Frontal cortex (tissue), 4 donors: ENCODE data around the gene GMCL1. TPM values are rescaled to one million over a fixed set of nuclear protein-coding genes. Genes with fewer than 3 reads are reported as not detected.
"Not testable (repeated sequence)": the region's sequence is repeated elsewhere in the genome, so short reads cannot be mapped to it uniquely, and the experiment has no call there.

ENCODE experiments used
- DNase-seq, 2 donors: peaks; one replicate each; pipeline ENCODE4 v3.0.0; 2012; ENCODE audit warnings: low spot score in 2 of 2
- FAIRE-seq: peaks from 2 replicates; lab custom pipeline; 2012; peaks lifted over from hg19 to GRCh38; lab: Jason Lieb, UNC
- total RNA-seq: library from RNA; depleted of rRNA; stranded (reverse); fragments of >200 nt; gene quantifications from one replicate; pipeline ENCODE4 v1.2.3, GENCODE V29; 2014
- donor health status: control.
- donor health status: control.
- donor health status: control.

Gene GMCL1
- total RNA-seq, 1 donor from 2014 or later: 13.5 TPM

- FAIRE-seq (no peak), DNase-seq (no peak)
Observed at GRCh38 chr2:69805887-69806286, 23.6 kb upstream of the GMCL1 start.

DNA sequence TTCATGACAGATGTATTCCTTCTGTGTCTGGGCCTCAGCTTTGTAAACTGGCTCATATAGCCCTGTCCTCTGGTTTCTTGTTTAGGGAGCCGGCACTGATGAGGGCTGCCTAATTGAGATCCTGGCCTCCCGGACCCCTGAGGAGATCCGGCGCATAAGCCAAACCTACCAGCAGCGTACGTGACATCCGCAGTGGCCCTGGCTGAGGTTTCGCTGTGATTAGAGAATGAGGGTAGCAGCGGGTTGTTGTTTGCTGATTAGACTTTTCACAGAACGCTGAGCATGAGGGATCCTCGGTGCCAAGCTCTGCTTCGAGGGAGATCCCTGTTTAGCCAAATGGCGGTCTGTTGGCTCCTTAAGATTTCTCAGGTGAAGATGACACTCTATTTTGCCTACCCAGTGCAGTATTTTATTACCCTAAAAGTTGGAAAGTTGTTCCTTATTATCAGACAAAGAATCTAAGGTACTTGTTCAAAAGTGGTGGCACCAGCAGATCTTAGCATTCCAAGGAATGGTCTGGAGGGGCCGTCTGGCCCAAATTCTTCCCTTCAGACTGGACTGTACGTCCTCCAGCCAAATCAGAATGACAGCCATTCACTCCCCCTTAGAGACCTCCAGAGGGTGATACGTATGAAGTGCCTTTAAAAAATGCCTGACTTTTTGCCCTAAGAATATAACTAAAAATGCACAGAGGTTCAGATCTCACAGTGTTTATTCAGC, 21.5 kb upstream of the GMCL1 start:
- FAIRE-seq (no peak), DNase-seq (no peak)

DNA sequence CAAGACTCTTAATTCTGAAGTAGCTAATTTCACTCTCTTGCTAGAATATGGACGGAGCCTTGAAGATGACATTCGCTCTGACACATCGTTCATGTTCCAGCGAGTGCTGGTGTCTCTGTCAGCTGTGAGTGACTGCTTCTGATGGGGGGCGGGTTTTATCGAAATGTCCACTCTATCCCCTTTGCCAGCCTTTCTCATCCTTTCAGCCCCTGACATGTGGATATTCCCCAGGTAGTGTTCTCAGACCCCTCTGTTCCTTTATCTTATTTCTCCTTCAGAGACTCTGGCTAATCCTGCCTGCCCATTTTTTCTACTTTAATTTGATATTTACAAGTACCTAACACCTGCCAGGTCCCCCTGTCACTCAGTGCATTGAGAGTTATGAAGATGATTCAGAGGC, 18.9 kb upstream of the GMCL1 start:
- DNase-seq (no peak), FAIRE-seq (no peak)

GRCh38 chr2:69811018-69811417, 18.4 kb upstream of the GMCL1 start:
- FAIRE-seq: no peak
- DNase-seq: peak in 1 of 2 donors; percentile 16

DNA sequence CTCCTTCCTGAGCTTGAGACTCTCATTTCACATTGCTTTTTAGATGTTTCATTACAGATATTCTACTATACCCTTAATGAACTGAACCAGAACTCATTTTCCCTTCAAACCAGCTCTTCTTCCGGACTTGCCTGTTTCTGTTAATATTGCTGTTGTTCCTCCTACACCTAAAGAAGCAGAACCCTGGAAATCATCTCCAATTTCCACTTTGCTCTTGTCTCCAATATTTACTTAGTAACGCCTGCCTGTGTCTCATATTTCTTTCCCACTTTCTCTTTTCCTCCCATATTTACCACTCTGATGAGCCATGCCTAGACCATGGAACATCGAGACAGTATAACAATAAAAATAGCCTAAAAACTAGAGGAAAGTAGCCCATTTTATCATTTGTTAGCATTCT, 17.9 kb upstream of the GMCL1 start:
- FAIRE-seq (no peak), DNase-seq (no peak)

DNA sequence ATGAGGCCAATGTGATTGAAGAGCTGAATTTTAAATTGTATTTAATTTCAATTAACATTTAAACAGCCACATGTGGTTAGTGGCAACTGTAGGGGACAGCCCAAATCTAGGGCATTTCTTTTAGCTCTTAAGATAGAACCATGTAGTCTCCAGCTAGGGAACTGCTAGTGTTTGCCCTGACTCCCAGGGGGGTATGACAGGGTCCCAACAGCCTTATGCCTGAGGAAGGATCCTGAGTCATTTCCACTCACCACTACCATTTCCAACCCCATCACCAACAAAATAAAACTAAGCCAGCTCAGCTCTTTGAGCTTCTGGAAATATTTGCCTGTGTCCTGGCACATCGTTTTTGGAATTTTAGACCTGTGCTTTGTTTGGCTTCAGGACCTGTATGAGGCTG, 13.7 kb upstream of the GMCL1 start:
- FAIRE-seq (no peak), DNase-seq (no peak)

DNA sequence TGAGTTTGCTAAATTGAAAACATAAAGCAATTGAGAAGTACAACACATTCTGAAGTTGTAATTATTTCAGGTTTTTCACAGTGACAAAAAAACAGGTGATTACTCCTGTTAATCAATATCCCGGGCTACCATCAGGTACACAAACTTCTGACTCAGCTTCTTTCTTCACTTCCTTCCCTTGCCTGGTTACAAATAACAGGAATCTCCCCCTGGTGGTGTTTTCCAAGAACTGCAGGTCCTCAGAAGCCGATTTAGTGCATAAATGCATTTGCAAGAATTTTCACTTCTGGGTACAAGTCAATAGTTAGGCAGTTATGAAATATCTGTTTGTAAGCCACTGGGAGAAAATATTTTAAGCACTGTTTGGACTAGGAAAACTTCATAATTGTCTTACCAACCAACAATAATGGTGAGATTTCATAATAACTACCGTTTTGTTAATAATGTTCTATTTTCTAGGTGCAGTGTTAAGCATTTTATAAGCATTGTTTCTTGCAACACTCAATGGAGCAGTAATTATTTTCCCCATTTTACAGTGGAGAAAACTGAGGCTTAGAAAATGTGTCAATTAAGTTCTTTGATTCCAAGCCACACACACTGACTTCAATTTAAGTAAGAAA, 12.4 kb upstream of the GMCL1 start:
- peak; percentile 66 for FAIRE-seq
- peak; percentile 20 to 43 for DNase-seq

GRCh38 chr2:69817729-69818501, 11.5 kb upstream of the GMCL1 start:
- FAIRE-seq: no peak
- no peak for DNase-seq

DNA sequence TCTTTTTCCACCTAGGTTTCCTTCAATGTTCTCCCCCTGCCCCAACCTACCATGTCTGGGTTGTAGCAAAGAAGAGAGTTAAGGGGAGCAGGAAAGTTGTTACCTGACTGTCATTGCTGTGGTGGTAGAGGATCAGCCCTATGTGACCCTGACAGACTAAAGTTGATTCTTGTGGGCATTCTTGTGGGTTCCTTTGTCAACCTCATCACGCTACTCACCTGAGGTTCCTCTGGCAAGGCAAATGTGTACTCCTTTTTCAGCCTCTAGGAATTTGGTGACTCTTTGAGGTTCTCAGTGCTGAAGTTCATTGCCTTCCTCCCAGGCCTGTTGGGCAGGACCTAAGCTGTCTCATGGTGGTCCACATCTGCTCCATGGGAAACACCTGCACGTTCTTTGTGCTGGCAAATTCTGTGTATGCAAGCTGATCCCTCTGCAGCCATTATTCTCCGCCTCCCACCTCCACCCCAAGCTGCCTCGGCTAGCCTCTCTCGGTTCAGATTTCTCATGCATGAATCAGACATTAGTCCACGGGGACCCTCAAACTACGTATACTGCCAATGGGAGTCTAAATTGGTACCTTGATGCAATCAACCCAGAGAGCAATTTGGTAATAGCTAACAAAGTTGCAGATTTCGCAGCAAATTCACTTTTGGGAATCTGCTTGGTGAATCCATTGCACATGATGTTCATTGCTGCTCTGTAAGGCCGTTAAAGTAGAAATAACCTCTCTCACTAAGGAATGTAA, 1.5 kb upstream of the GMCL1 start:
- DNase-seq (no peak), FAIRE-seq (no peak)

GRCh38 chr2:69828938-69829255, 563 bp upstream of the GMCL1 start:
- DNase-seq: no peak
- no peak for FAIRE-seq

DNA sequence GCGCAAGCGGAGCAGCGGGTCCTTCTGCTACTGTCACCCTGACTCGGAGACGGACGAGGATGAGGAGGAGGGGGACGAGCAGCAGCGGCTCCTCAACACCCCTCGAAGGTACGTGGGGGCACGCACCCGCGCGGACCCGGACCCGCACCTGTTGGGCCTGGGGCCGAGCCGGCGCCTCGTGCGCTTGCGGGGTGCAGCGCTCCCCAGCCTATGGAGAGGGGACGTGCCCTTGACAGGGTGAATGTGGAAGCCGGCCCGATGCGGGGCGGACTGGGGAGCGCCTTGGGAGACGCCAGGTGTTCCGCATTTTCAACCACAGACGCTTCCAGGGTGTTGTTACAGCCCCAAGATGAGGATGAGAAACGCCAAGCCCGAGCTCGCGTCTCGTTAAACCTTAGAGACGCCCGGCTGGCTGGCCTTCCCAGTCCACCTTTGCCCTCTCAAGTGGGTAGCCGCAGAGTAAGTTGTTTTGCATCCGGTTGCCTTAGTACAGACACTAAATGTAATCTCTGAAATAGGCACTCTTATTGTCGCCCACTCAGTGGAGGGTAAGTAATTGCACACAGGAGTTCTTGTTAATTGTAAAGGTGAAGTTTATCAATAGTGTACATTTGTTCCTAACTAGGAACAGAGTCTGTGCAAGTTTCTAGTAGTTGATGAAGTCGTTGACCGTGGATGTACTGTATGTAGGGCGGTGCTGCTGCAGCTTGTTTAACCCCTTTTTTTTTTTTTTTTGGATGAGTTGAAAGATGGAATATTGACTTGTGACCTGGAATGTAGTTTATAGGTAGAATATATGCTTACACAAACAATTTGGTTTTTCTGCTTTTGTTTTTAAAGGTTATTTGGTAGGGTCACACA, 815 bp downstream of the GMCL1 start:
- no peak for DNase-seq
- FAIRE-seq: no peak

GRCh38 chr2:69830906-69831241, 1.4 kb downstream of the GMCL1 start:
- not testable (repeated sequence) for FAIRE-seq, DNase-seq

- FAIRE-seq (no peak), DNase-seq (no peak)
Observed at GRCh38 chr2:69831354-69831905, 2.0 kb downstream of the GMCL1 start.

- DNase-seq (no peak), FAIRE-seq (no peak)
Observed at GRCh38 chr2:69833752-69834151, 4.3 kb downstream of the GMCL1 start.

DNA sequence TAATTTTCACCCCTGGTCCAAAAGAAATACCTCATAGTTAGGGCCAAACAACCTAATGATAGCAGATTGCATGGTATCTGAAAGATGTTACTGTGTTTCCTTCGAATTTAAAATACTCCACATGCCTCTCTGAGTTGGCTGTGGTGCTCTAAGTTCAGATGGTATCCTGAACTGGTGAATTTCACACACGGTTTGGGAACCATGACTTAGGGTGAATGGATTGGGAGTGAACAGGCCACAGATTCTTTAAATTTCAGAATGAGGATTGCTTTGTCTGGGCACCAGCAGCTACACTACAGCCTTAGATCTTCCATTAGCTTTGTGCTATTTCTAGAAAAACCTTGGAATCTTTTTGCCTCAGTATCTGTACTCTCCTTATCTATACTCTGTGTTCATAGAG, 6.2 kb downstream of the GMCL1 start:
- DNase-seq (no peak), FAIRE-seq (no peak)

DNA sequence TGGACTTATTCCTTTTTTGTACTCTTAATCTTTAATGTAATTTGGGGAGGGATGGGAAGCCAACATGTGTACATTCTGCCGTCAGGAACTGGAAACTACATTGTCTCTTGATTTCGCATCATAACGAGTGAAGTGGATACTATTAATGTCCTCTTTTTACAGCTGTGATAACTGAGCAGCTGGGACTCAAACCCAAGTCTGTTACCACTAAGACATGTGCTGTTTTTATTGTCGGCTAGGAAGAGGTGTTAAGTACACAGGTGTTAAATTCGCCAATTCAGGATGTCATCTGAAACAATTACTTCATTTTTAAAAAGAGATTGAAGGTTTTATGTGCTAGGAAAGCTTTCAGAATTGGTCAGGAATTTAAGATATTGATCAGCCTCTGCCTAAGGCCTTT, 6.9 kb downstream of the GMCL1 start:
- FAIRE-seq (no peak), DNase-seq (no peak)

DNA sequence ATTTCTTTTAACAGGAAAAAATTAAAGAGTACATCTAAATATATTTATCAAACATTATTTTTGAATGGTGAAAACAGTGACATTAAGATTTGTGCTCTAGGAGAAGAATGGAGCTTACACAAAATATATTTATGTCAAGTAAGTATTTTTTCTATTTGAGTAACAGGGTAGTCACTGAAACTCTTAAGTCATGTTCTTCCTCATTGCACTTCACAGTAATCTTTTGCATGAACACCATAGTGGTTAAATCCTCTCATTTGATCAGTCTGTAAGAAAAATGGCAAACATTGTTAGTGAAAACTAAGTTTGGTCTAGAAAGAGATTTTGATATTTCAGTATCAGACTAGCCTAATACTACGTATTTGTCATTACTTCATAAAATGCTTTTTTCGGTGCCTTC, 8.1 kb downstream of the GMCL1 start:
- DNase-seq (no peak), FAIRE-seq (peak; percentile 19)

DNA sequence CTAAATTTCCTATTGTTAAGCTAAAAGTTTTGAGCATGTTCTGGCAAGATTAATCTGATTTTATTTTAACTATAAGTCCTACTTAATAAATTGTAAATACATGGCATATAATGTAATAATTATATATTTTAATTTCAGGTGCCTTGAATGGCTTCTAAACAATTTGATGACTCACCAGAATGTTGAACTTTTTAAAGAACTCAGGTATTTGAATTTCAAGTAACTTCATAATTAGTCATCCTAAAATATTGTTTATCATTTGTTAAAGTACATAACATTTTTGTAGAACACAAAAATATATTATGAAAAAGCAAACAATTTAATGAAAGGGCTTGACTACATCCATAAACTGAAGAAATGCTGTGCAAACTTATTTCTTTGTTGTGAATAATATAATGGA, 14.5 kb downstream of the GMCL1 start:
- no peak for DNase-seq
- no peak for FAIRE-seq

GRCh38 chr2:69844560-69844959, 15.1 kb downstream of the GMCL1 start:
- DNase-seq: no peak
- FAIRE-seq: no peak
